ENCODE data around the gene CFB.
"Not testable (repeated sequence)": the region's sequence is repeated elsewhere in the genome, so short reads cannot be mapped to it uniquely, and the experiment has no call there.

The CFB gene

GRCh38 chr6:31978831-31979230 lies 32.9 kb downstream of the CFB start:
- Histone ChIP-seq H3K27me3 (no peaks in the 10 kb centered on the region), H3K4me3 (no peak overlapping the region), H3K36me3 (peaks cover 13 to 32% (median 14%) of the 10 kb centered on the region in 3 donors), H3K27ac (no peak overlapping the region), H3K9me3 (no peaks in the 10 kb centered on the region), H3K4me1 (peaks cover 0 to 2% (median under 1%) of the 10 kb centered on the region in 4 donors)
- intact Hi-C loops (cut with DNase I; ENCODE audit: low total_unique reads), result no loop called here
- no peak for TF ChIP-seq CTCF (IDR thresholded peaks at IDR 0.05)
- no peak for DNase-seq

GRCh38 chr6:31979238-31979898 lies 33.5 kb downstream of the CFB start:
- peaks cover 13 to 32% (median 14%) of the 10 kb centered on the region in 3 donors for H3K36me3 ChIP-seq
- no peaks in the 10 kb centered on the region for H3K4me1 ChIP-seq
- H3K27me3 ChIP-seq, result no peaks in the 10 kb centered on the region
- intact Hi-C loops (cut with DNase I; ENCODE audit: low total_unique reads), result no loop called here
- no peak for TF ChIP-seq CTCF (IDR thresholded peaks at IDR 0.05)
- no peak for DNase-seq
- no peak overlapping the region for H3K27ac ChIP-seq
- no peaks in the 10 kb centered on the region for H3K9me3 ChIP-seq
- H3K4me3 ChIP-seq, result no peak overlapping the region

GRCh38 chr6:31980195-31980876 lies 34.4 kb downstream of the CFB start:
- H3K27me3 ChIP-seq; H3K27ac ChIP-seq; intact Hi-C loops (cut with DNase I; ENCODE audit: low total_unique reads); H3K4me3 ChIP-seq; H3K4me1 ChIP-seq; H3K9me3 ChIP-seq; DNase-seq: not testable (repeated sequence)
- H3K36me3 ChIP-seq, result peaks cover 13 to 32% (median 14%) of the 10 kb centered on the region in 3 donors

- intact Hi-C loops (cut with DNase I; ENCODE audit: low total_unique reads); H3K4me3 ChIP-seq; H3K4me1 ChIP-seq; H3K27ac ChIP-seq; H3K9me3 ChIP-seq; H3K27me3 ChIP-seq; DNase-seq: not testable (repeated sequence)
- H3K36me3 ChIP-seq, result peaks cover 13 to 29% (median 14%) of the 10 kb centered on the region in 3 donors
These were observed 35.1 kb downstream of the CFB start for GRCh38 chr6:31980998-31981397.

- H3K4me3 ChIP-seq; H3K4me1 ChIP-seq; H3K27ac ChIP-seq; DNase-seq; intact Hi-C loops (cut with DNase I; ENCODE audit: low total_unique reads); H3K27me3 ChIP-seq; H3K9me3 ChIP-seq: not testable (repeated sequence)
- H3K36me3 ChIP-seq, result peaks cover 13 to 22% (median 14%) of the 10 kb centered on the region in 3 donors
These were observed 35.8 kb downstream of the CFB start, which contains the start of gene C4A for GRCh38 chr6:31981744-31982143. Gene C4A, plus strand, starts transcription at chr6:31982057. Its CDS starts 51 bp downstream, at chr6:31982108.

- H3K4me3 ChIP-seq; H3K9me3 ChIP-seq; H3K4me1 ChIP-seq; DNase-seq; H3K27me3 ChIP-seq; H3K27ac ChIP-seq; intact Hi-C loops (cut with DNase I; ENCODE audit: low total_unique reads); H3K36me3 ChIP-seq: not testable (repeated sequence)
These were observed 43.5 kb downstream of the CFB start for GRCh38 chr6:31989363-31989762.

- H3K36me3 ChIP-seq; DNase-seq; H3K9me3 ChIP-seq; H3K4me3 ChIP-seq; H3K4me1 ChIP-seq; H3K27me3 ChIP-seq; intact Hi-C loops (cut with DNase I; ENCODE audit: low total_unique reads); H3K27ac ChIP-seq: not testable (repeated sequence)
These were observed 48.5 kb downstream of the CFB start for GRCh38 chr6:31994421-31994820.

GRCh38 chr6:31996385-31996784 lies 50.5 kb downstream of the CFB start:
- H3K27me3 ChIP-seq; H3K4me3 ChIP-seq; DNase-seq; H3K27ac ChIP-seq; intact Hi-C loops (cut with DNase I; ENCODE audit: low total_unique reads); H3K4me1 ChIP-seq; H3K9me3 ChIP-seq; H3K36me3 ChIP-seq: not testable (repeated sequence)

All from tibial artery (tissue), 4 donors.